CD4-positive, alpha-beta T cell (primary cell): ENCODE results near the gene TSPAN1. TPM values are rescaled to one million over a fixed set of nuclear protein-coding genes. Genes with fewer than 3 reads are reported as not detected.

Experiments
- ATAC-seq: fragments of 200-7000 bp; cut with Tn5 transposase; one replicate; pipeline ENCODE4 v1.10.0; 2022; ENCODE audit warnings: mild to moderate bottlenecking; ENCODE audit not compliant: poor library complexity
- CTCF ChIA-PET: fragments of 350-600 bp; sonication (Branson Sonifier 250); formaldehyde crosslinking; loops from one replicate; lab custom pipeline; 2021; ENCODE audit warnings: antibody characterized with exemption, inconsistent platforms; lab: Charles Lee
- POLR2A ChIA-PET: fragments of 350-600 bp; sonication (Branson Sonifier 250); formaldehyde crosslinking; loops from one replicate; lab custom pipeline; 2021; ENCODE audit warnings: antibody characterized with exemption, inconsistent platforms; lab: Charles Lee
- DNase-seq, 14 experiments: peaks; one replicate each; pipeline ENCODE4 v3.0.0-alpha.2; 2013 to 2020; ENCODE audit warnings: mixed read lengths in 2 of 14
- H3K27ac ChIP-seq, 2 donors: one replicate each; pipeline versions ENCODE4 v1.5.1 to v1.7.0; 2013; ENCODE audit warnings: low read length in 2 of 2, low read depth in 1 of 2, mild to moderate bottlenecking in 1 of 2
- H3K27me3 ChIP-seq, 2 experiments: 1 replicate in 1 of 2; 2 replicates in 1 of 2; pipeline versions ENCODE4 v1.6.1 to v1.7.0; 2013; ENCODE audit warnings: low read length in 2 of 2, control low read depth in 1 of 2, mild to moderate bottlenecking in 1 of 2, moderate library complexity in 1 of 2; ENCODE audit not compliant: insufficient read depth in 2 of 2, control insufficient read depth in 1 of 2
- H3K36me3 ChIP-seq: one replicate; pipeline ENCODE4 v1.6.1; 2013; ENCODE audit warnings: low read length, control low read depth; ENCODE audit not compliant: insufficient read depth
- H3K4me1 ChIP-seq: one replicate; pipeline ENCODE4 v1.6.1; 2013; ENCODE audit warnings: low read length, control low read depth; ENCODE audit not compliant: insufficient read depth
- H3K4me3 ChIP-seq: one replicate; pipeline ENCODE4 v1.5.1; 2013; ENCODE audit warnings: mild to moderate bottlenecking, low read length, moderate library complexity
- H3K9me3 ChIP-seq, 2 experiments: 1 replicate in 1 of 2; 2 replicates in 1 of 2; pipeline versions ENCODE4 v1.6.1 to v1.7.0; 2013; ENCODE audit warnings: low read length in 2 of 2, mild to moderate bottlenecking in 2 of 2, control low read depth in 1 of 2, moderate library complexity in 1 of 2; ENCODE audit not compliant: control insufficient read depth in 1 of 2, insufficient read depth in 1 of 2
- H3K27ac Mint-ChIP-seq: one replicate; pipeline ENCODE4 v1.8.0; 2020; ENCODE audit warnings: mixed read lengths
- H3K27me3 Mint-ChIP-seq: one replicate; pipeline ENCODE4 v1.8.0; 2021; ENCODE audit warnings: mixed read lengths
- H3K36me3 Mint-ChIP-seq: one replicate; pipeline ENCODE4 v1.8.0; 2021; ENCODE audit warnings: low read depth, mixed read lengths
- H3K4me1 Mint-ChIP-seq: one replicate; pipeline ENCODE4 v1.8.0; 2021; ENCODE audit warnings: low read depth, mixed read lengths
- H3K4me3 Mint-ChIP-seq: one replicate; pipeline ENCODE4 v1.8.0; 2020; ENCODE audit warnings: mild to moderate bottlenecking, mixed read lengths
- H3K9me3 Mint-ChIP-seq: one replicate; pipeline ENCODE4 v1.8.0; 2020; ENCODE audit warnings: mixed read lengths
- intact Hi-C, 2 experiments: fragments of 100-400 bp; cut with DNase I in 1 of 2; cut with micrococcal nuclease in 1 of 2; formaldehyde crosslinking; loops; one replicate each; pipeline versions ENCODE4 v1.15.1 to v1.9.0; 2023 to 2025; cut with DNase I, micrococcal nuclease
- total RNA-seq, 174 experiments: library from RNA in 2 of 174; stranded (reverse) in 2 of 174; gene quantifications; one replicate each; pipeline ENCODE4 v1.2.3 and lab custom pipeline; 2021 to 2026
- TF ChIP-seq, protein P1 (sequence below): fragments of 200-600 bp; IDR thresholded peaks from one replicate; pipeline ENCODE4 v1.8.0; 2022; ENCODE audit warnings: antibody characterized with exemption, mild to moderate bottlenecking

TSPAN1 gene
- total RNA-seq, 2 experiments from 2014 or later: not detected

GRCh38 chr1:46132529-46133180 lies 42.2 kb upstream of the TSPAN1 start, which contains the start of gene PIK3R3:
TSS of gene PIK3R3 (minus strand) at chr1:46132629. CDS start at chr1:46131952, 677 bp downstream.
- Histone ChIP-seq H3K9me3 (no peaks in the 10 kb centered on the region), H3K27ac (peak within 1 kb of the TSS in 1 of 2 donors; percentile 78), H3K27me3 (peaks cover 22 to 32% of the 10 kb centered on the region in 2 experiments), H3K4me3 (peak within 1 kb of the TSS; percentile 91), H3K36me3 (no peaks in the 10 kb centered on the region), H3K4me1 (peaks cover 23% of the 10 kb centered on the region)
- Mint-ChIP-seq H3K27ac (peak within 1 kb of the TSS; percentile 10), H3K4me3 (peak within 1 kb of the TSS; percentile 93), H3K4me1 (peaks cover 30% of the 10 kb centered on the region), H3K36me3 (peaks cover 4% of the 10 kb centered on the region), H3K9me3 (no peaks in the 10 kb centered on the region), H3K27me3 (peaks cover 66% of the 10 kb centered on the region)
- POLR2A ChIA-PET: interaction anchor here (1.5 to 3.4 kb wide), 2 partner anchors 10 to 34 kb away, joined by 3 to 17 read pairs; no protein-coding TSS in a partner anchor
- CTCF ChIA-PET: interaction anchor here (0.9 kb wide), 1 partner anchor 91 kb away, joined by 3 read pairs; no protein-coding TSS in a partner anchor
- intact Hi-C loops: loop anchor here in 1 of 2 experiments (2.0 kb wide), 1 partner anchor 66 kb away; the partner anchor contains the start of gene POMGNT1
- TF ChIP-seq, protein P1, sequence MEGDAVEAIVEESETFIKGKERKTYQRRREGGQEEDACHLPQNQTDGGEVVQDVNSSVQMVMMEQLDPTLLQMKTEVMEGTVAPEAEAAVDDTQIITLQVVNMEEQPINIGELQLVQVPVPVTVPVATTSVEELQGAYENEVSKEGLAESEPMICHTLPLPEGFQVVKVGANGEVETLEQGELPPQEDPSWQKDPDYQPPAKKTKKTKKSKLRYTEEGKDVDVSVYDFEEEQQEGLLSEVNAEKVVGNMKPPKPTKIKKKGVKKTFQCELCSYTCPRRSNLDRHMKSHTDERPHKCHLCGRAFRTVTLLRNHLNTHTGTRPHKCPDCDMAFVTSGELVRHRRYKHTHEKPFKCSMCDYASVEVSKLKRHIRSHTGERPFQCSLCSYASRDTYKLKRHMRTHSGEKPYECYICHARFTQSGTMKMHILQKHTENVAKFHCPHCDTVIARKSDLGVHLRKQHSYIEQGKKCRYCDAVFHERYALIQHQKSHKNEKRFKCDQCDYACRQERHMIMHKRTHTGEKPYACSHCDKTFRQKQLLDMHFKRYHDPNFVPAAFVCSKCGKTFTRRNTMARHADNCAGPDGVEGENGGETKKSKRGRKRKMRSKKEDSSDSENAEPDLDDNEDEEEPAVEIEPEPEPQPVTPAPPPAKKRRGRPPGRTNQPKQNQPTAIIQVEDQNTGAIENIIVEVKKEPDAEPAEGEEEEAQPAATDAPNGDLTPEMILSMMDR: no peak
- ATAC-seq (peak; percentile 86), DNase-seq (peak; percentile 55 to 95 (median 74))

GRCh38 chr1:46133181-46133658 lies 41.7 kb upstream of the TSPAN1 start:
- Mint-ChIP-seq H3K9me3 (no peaks in the 10 kb centered on the region), H3K4me3 (peak overlapping the region; percentile 93), H3K4me1 (peaks cover 30% of the 10 kb centered on the region), H3K27ac (no peak overlapping the region), H3K36me3 (peaks cover 4% of the 10 kb centered on the region), H3K27me3 (peaks cover 60% of the 10 kb centered on the region)
- DNase-seq: peak in 2 of 14 experiments; percentile 4 to 15
- CTCF ChIA-PET: interaction anchor here (0.6 kb wide), 1 partner anchor 152 kb away, joined by 3 read pairs; no protein-coding TSS in a partner anchor
- H3K36me3 ChIP-seq: no peaks in the 10 kb centered on the region
- peak overlapping the region; percentile 91 for H3K4me3 ChIP-seq
- peaks cover 22 to 32% of the 10 kb centered on the region in 2 experiments for H3K27me3 ChIP-seq
- ATAC-seq: no peak
- POLR2A ChIA-PET: no interaction called here
- H3K27ac ChIP-seq: peak overlapping the region in 1 of 2 donors; percentile 23
- intact Hi-C loops: loop anchor here in 1 of 2 experiments (2.0 kb wide), 1 partner anchor 66 kb away; the partner anchor contains the start of gene POMGNT1
- TF ChIP-seq, protein P1: no peak
- no peaks in the 10 kb centered on the region for H3K9me3 ChIP-seq
- H3K4me1 ChIP-seq: peaks cover 23% of the 10 kb centered on the region

DNA sequence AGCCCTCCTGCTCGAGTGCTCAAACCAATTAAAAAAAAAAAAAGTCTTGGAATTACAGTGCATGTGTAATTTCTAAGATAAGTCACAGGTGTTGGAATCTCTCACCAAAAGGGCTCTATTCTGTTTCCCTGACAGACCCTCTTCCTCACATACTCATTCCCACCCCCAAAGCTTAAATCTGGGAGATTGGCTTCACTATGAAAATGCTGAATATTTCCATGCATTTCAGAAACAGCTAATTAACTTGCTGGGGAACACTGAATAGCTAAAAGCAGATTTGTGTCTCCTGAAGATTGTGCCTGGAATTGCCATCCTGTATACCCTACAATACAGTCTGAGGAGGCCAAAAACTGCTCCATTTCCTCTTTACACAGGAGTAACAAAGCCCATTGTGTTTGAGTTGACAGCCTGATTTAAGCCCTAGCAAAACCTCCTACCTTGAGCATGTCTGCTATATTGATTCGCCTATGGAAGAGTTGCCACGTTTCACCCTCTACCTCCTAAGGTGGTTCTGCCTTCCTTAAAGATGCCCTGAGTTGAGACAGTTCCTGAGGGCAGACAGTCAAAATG lies 41.0 kb upstream of the TSPAN1 start:
- ATAC-seq: no peak
- POLR2A ChIA-PET: no interaction called here
- peaks cover 4% of the 10 kb centered on the region for H3K36me3 Mint-ChIP-seq
- TF ChIP-seq, protein P1: no peak
- no peaks in the 10 kb centered on the region for H3K9me3 Mint-ChIP-seq
- Histone ChIP-seq H3K36me3 (no peaks in the 10 kb centered on the region), H3K27ac (no peak overlapping the region), H3K4me3 (peak overlapping the region; percentile 91), H3K27me3 (peaks cover 19 to 32% of the 10 kb centered on the region in 2 experiments), H3K9me3 (no peaks in the 10 kb centered on the region), H3K4me1 (peaks cover 23% of the 10 kb centered on the region)
- H3K27me3 Mint-ChIP-seq: peaks cover 56% of the 10 kb centered on the region
- no peak overlapping the region for H3K27ac Mint-ChIP-seq
- H3K4me1 Mint-ChIP-seq: peaks cover 30% of the 10 kb centered on the region
- DNase-seq: no peak
- peak overlapping the region; percentile 93 for H3K4me3 Mint-ChIP-seq
- CTCF ChIA-PET: interaction anchor here (0.5 to 0.6 kb wide), 2 partner anchors 25 to 152 kb away, joined by 3 read pairs; no protein-coding TSS in a partner anchor
- intact Hi-C loops: loop anchor here in 1 of 2 experiments (2.0 kb wide), 1 partner anchor 65 kb away; the partner anchor contains the start of gene POMGNT1
